Measurements from ENCODE around the gene TCEAL5. TPM values are rescaled to one million over a fixed set of nuclear protein-coding genes. Genes with fewer than 3 reads are reported as not detected.
A peak's percentile ranks its signal among the peaks of the same experiment; 100 is the strongest.
"Not testable (repeated sequence)": the region's sequence is repeated elsewhere in the genome, so short reads cannot be mapped to it uniquely, and the experiment has no call there.

TCEAL5 gene
- polyA plus RNA-seq, 3 donors from 2014 or later: not detected

DNA sequence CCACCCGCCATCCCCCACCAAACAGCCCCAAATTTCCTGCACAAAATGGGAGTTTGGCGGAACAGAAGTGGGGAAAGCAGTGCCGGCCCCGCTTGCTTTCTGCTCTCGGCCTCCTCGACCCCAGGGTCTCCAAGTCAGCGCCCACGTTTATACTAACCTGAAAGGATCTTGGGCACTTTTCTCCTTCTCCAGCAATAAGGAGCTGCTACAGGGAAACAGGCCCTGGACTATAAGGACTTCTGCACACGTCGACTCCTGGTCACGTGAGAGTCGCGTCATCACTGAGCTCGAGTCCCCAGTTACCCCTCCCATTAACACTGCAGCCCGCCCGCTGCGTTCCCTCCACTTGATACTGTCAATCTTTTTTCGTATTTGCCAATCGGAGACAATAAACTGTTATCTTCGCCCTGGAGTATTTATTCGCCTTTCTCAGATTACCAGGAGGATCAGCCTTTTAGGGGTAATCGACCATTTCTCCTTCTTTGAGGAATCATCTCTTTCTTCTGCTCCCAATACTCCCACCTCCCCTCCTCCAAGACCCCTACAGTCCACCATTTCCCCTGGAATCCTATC is 21.5 kb downstream of the TCEAL5 start, which contains the start of gene TCEAL8:
Gene TCEAL8 (minus strand): TSS at position 235 of the 573 bp plus-strand sequence. CDS start 1,176 bp downstream, outside the sequence.
- Mint-ChIP-seq H3K9me3 (peaks cover 0 to 1% (median 0%) of the 10 kb centered on the region in 6 donors), H3K36me3 (no peaks in the 10 kb centered on the region), H3K4me3 (peak within 1 kb of the TSS; percentile 93 to 97 (median 94)), H3K4me1 (peaks cover 21 to 27% of the 10 kb centered on the region in 2 donors), H3K27ac (peak within 1 kb of the TSS; percentile 90 to 98 (median 96)), H3K27me3 (ENCODE audit: low read depth in 3 of 3) (peaks cover 3 to 9% (median 8%) of the 10 kb centered on the region in 3 donors)
- DNase-seq: peak; percentile 54 to 56 (median 55)

DNA sequence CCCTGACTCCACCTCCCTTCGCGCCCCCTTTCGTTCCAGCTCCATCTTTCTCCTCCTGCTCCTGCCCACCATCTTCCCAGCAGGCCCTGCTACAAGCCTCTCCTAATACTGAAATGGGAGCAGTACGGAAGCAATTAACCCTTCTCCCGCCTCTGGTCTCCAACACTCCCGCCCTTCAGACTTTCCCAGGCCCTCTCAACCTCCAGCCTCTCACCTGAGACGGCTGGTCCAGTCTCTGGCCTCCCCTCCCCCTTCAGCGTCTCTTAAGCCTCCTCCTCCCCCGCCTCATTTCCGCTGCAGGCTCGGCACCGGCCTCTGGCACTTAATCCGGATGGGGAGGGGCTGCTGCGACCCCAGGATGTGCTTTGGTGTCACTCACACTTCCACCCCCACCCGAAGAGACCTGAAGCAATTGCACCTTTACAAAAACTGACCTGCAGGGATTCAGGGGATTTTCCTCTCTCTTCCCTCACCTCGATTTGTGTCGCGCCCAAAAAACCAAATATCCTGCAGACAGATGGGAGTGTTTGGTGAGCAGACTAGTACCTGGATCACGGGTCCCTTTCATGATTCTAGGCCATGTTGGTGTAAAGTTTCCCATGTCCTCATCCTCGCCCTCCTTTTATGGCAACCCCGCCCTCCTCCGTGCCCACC is 22.3 kb downstream of the TCEAL5 start:
- H3K4me3 Mint-ChIP-seq: peak overlapping the region; percentile 93 to 97 (median 94)
- peak overlapping the region; percentile 90 to 98 (median 96) for H3K27ac Mint-ChIP-seq
- peak; percentile 46 to 54 (median 52) for DNase-seq

DNA sequence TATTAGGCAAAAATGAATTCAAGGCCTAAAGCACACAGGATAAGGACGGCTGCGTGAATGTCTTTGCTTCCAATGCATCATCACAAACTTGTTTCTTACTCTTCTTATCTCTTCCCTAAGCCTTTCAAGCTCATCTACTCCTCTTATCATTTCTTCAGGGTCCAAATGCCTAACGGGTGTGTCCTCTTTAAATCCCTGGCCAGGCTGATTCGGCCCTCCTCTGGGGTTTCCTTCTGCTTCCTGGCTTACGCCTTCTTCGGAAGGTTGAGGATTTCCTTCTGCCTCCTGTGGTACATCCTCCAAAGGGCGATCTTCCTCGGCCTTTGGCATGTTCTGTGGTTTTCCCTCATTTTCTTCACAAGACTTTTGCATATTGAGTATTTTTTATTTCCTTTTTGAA is 22.9 kb downstream of the TCEAL5 start:
- Mint-ChIP-seq H3K4me3 (peak overlapping the region; percentile 93 to 97 (median 94)), H3K27me3 (ENCODE audit: low read depth in 3 of 3) (peaks cover 3 to 9% (median 8%) of the 10 kb centered on the region in 3 donors), H3K4me1 (peaks cover 21 to 27% of the 10 kb centered on the region in 2 donors), H3K36me3 (no peaks in the 10 kb centered on the region), H3K27ac (peak overlapping the region; percentile 90 to 98 (median 96)), H3K9me3 (peaks cover 0 to 1% (median 0%) of the 10 kb centered on the region in 6 donors)
- no peak for DNase-seq

More for the DNA sequence above, 22.3 kb downstream of the TCEAL5 start:
- peaks cover 0 to 1% (median 0%) of the 10 kb centered on the region in 6 donors for H3K9me3 Mint-ChIP-seq
- H3K4me1 Mint-ChIP-seq: peaks cover 21 to 27% of the 10 kb centered on the region in 2 donors
- H3K36me3 Mint-ChIP-seq: no peaks in the 10 kb centered on the region
- peaks cover 3 to 9% (median 8%) of the 10 kb centered on the region in 3 donors for H3K27me3 Mint-ChIP-seq (ENCODE audit: low read depth in 3 of 3)

DNA sequence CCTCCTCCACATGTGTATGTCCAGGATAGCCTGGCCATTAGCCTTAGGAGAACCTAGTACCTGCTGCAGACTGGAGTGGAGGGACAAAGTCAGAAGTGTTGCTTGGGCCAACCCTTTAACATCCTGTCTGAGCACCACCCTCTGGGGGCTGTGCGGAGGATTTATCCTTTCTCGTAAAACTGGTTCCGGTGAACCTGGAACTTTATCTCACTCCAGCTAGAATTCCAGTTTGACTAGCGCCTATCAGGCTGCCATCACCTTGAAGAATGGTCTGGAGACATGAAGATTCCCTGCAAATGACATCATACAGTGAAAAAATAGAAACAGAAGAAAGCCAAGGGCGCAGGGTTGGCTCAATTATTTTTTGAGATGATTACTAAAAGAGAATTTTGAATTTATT is 25.6 kb downstream of the TCEAL5 start:
- H3K27me3 Mint-ChIP-seq (ENCODE audit: low read depth in 3 of 3): peaks cover 0 to 8% (median 7%) of the 10 kb centered on the region in 3 donors
- H3K36me3 Mint-ChIP-seq: no peaks in the 10 kb centered on the region
- H3K4me3 Mint-ChIP-seq: no peak overlapping the region
- H3K9me3 Mint-ChIP-seq: peaks cover 0 to 1% (median 0%) of the 10 kb centered on the region in 6 donors
- H3K27ac Mint-ChIP-seq: no peak overlapping the region
- no peak for DNase-seq
- peaks cover 21 to 27% of the 10 kb centered on the region in 2 donors for H3K4me1 Mint-ChIP-seq

DNA sequence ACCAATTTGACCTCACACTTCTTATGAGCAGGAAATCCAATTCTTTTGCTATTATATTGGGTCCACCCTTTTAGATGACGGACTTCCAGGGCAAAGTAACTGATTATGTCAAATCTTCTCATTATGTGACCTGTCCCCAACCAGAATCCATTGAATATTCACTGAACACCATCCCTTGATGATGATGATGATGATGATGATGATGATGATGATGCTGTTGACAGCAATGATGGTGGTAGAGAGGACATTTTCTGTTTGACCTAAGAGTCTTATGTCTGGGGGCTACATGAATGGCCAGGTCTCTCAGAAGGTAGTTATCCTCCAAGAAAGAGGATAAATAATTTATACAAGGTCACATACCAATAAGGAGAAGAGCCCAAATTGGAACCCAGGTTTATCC is 26.7 kb downstream of the TCEAL5 start:
- Mint-ChIP-seq H3K4me1 (peaks cover 15 to 18% of the 10 kb centered on the region in 2 donors), H3K9me3 (no peaks in the 10 kb centered on the region), H3K36me3 (no peaks in the 10 kb centered on the region), H3K4me3 (no peak overlapping the region), H3K27ac (no peak overlapping the region), H3K27me3 (ENCODE audit: low read depth in 3 of 3) (peaks cover 0 to 5% (median 4%) of the 10 kb centered on the region in 3 donors)
- no peak for DNase-seq

DNA sequence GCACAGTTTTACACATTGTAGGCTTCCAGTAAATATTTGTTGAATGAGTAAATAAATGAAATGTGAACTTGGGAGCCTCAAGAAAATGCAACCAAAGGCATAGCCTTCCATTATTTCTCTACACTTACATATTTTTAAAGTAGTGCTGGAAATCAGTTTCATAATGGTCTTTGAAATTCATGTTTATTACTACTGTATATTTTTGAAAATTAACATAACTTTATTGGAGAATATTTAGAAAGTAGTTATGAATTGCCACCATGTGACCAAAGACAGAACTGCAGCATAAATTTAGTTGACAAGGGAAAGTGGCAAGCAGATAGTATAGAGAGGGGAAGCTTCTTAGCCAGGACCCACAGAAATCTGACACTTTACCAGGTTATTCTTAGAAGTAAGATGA is 28.0 kb downstream of the TCEAL5 start:
- H3K9me3 Mint-ChIP-seq: no peaks in the 10 kb centered on the region
- H3K36me3 Mint-ChIP-seq: no peaks in the 10 kb centered on the region
- DNase-seq: peak in 1 of 3 donors; percentile 10
- H3K27me3 Mint-ChIP-seq (ENCODE audit: low read depth in 3 of 3): peaks cover 0 to 3% (median 0%) of the 10 kb centered on the region in 3 donors
- peaks cover 4 to 5% of the 10 kb centered on the region in 2 donors for H3K4me1 Mint-ChIP-seq
- no peak overlapping the region for H3K4me3 Mint-ChIP-seq
- no peak overlapping the region for H3K27ac Mint-ChIP-seq

DNA sequence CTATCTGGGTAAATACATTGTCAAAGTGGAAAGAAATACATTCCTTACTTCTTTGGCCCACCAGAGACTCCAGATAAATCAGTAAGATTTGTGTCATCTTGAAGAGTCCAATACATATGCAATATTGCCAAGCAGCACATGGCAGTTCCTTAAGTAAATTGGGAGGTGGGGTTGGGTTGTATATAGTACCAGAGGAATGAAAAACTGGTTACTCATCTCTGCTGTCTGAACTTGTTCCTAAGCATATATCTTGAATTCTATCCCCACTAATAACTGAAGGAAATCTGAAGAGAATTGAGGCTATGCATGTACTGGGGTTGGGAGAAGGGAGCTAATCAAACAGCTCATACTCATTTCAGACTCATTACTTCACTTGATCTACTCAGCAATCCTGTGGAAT is 36.4 kb downstream of the TCEAL5 start:
- Mint-ChIP-seq H3K4me3 (no peak overlapping the region), H3K27me3 (ENCODE audit: low read depth in 3 of 3) (peaks cover 0 to 2% (median 0%) of the 10 kb centered on the region in 3 donors), H3K36me3 (no peaks in the 10 kb centered on the region), H3K9me3 (no peaks in the 10 kb centered on the region), H3K4me1 (no peaks in the 10 kb centered on the region), H3K27ac (no peak overlapping the region)
- no peak for DNase-seq

DNA sequence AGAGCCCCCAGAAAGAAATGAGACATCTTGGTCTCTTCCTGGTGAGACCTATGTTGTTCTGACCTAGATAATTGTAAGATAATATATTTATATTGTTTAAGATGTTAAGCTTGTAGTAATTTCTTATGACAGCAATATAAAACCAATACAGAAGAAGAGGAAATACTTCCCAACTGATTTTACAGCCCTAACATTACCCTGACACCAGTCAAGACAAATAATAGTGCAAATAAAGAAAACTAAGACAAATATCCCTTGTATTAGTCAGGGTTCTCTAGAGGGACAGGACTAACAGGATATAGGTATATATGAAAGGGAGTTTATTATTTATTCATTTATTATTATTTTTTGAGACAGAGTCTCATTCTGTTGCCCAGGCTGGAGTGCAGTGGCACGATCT is 40.3 kb downstream of the TCEAL5 start:
- Mint-ChIP-seq H3K4me3 (no peak overlapping the region), H3K27ac (no peak overlapping the region), H3K4me1 (no peaks in the 10 kb centered on the region), H3K9me3 (no peaks in the 10 kb centered on the region), H3K36me3 (no peaks in the 10 kb centered on the region), H3K27me3 (ENCODE audit: low read depth in 3 of 3) (peaks cover 3 to 10% (median 3%) of the 10 kb centered on the region in 3 donors)
- no peak for DNase-seq

DNA sequence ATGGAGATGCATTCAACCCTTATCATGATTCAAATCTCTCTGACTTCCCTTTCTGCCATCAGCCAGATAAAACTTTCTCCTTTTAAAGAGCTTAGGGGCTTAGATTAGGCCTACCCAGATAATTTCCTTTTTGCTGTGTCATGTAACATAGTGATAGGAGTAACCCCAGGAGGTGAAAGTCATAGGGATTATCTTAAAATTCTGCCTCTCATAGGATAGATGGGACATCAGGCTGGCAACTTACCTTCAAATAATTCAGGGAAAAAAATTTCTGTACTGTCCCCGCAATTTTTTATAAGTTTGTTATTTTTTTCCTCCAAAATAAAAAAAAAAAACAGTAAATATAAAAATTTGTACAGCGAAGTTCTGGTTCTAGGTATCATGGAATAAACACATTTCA is 40.9 kb downstream of the TCEAL5 start:
- not testable (repeated sequence) for H3K27ac Mint-ChIP-seq, DNase-seq, H3K36me3 Mint-ChIP-seq, H3K4me3 Mint-ChIP-seq, H3K4me1 Mint-ChIP-seq, H3K9me3 Mint-ChIP-seq
- H3K27me3 Mint-ChIP-seq (ENCODE audit: low read depth in 3 of 3): peaks cover 3 to 15% (median 3%) of the 10 kb centered on the region in 3 donors

DNA sequence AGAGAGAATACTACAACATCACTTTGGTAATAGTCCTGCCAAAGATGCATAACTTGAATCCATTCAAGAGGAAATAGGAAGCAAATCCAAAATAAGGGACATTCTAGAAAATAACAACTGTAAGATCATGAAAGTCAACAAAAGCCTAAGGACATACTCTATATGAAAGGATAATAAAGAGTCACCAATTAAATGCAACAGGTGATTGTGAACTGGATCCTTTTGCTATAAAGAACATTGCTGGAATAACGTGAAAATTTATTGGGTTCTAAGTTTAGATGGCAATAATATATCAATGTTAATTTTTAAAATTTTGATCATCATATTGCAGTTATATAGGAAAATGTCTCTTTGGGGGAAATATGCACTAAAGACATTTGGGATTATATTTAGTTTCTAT is 41.7 kb downstream of the TCEAL5 start:
- H3K27me3 Mint-ChIP-seq (ENCODE audit: low read depth in 3 of 3): peaks cover 3 to 15% (median 3%) of the 10 kb centered on the region in 3 donors
- H3K4me3 Mint-ChIP-seq: no peak overlapping the region
- H3K9me3 Mint-ChIP-seq: no peaks in the 10 kb centered on the region
- no peaks in the 10 kb centered on the region for H3K4me1 Mint-ChIP-seq
- H3K36me3 Mint-ChIP-seq: no peaks in the 10 kb centered on the region
- DNase-seq: no peak
- H3K27ac Mint-ChIP-seq: no peak overlapping the region

DNA sequence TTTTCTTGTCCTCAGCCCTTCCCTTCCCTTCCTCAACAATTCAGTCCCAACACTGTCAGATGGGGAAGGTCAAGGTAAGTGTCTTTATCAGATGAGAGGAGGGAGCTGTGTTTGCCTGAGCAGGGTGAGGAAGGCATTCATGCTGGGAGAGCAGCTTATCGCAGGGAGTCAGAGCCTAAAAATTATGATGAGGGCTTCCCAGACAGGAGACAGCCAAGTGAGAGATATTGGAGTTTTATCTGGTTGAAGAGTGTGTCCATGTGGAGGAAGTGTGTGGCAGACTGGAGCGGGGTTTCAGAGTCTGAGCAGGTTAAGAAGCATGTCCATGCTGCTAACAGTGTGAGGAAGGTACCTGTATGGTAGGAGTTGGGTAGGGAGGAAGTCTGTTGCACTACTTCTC is 43.3 kb downstream of the TCEAL5 start:
- Mint-ChIP-seq H3K4me3 (no peak overlapping the region), H3K27ac (no peak overlapping the region)

DNA sequence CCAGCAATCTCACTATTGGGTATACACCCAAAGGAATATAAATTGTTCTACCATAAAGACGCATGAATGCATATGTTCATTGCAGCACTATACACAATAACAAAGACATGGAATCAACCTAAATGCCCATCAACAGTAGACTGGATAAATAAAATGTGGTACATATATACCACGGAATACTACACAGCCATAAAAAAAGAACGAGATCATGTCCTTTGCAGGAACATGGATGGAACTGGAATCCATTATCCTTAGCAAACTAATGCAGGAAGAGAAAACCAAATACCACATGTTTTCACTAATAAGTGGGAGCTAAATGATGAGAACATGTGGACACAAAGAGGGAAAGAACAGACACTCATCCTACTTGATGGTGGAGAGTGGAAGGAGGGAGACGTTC is 50.6 kb downstream of the TCEAL5 start:
- H3K4me3 Mint-ChIP-seq, H3K36me3 Mint-ChIP-seq, H3K9me3 Mint-ChIP-seq, H3K27ac Mint-ChIP-seq, H3K4me1 Mint-ChIP-seq, DNase-seq: not testable (repeated sequence)
- peaks cover 9 to 23% (median 10%) of the 10 kb centered on the region in 3 donors for H3K27me3 Mint-ChIP-seq (ENCODE audit: low read depth in 3 of 3)

More for the DNA sequence above, 43.3 kb downstream of the TCEAL5 start:
- no peaks in the 10 kb centered on the region for H3K36me3 Mint-ChIP-seq
- no peaks in the 10 kb centered on the region for H3K4me1 Mint-ChIP-seq
- DNase-seq: no peak
- H3K9me3 Mint-ChIP-seq: no peaks in the 10 kb centered on the region
- H3K27me3 Mint-ChIP-seq (ENCODE audit: low read depth in 3 of 3): peaks cover 3 to 15% (median 3%) of the 10 kb centered on the region in 3 donors
